Effector memory CD4-positive, alpha-beta T cell (primary cell): Measurements from ENCODE around the gene PLCL2.

Experiments used
- DNase-seq, 3 donors: peaks; one replicate each; pipeline ENCODE4 v3.0.0-alpha.2; 2020
- H3K27ac ChIP-seq: 2 replicates; pipeline ENCODE4 v1.7.0; 2013; ENCODE audit warnings: mild to moderate bottlenecking, low read length, moderate library complexity; ENCODE audit not compliant: insufficient read depth, poor library complexity, severe bottlenecking
- H3K27me3 ChIP-seq: replicated peaks from 2 replicates; pipeline ENCODE4 v1.7.0; 2013; ENCODE audit warnings: mild to moderate bottlenecking, low read length; ENCODE audit not compliant: insufficient read depth, control insufficient read depth, poor library complexity, severe bottlenecking
- H3K36me3 ChIP-seq: 2 replicates; pipeline ENCODE4 v1.7.0; 2013; ENCODE audit warnings: mild to moderate bottlenecking, low read length, moderate library complexity; ENCODE audit not compliant: control insufficient read depth, insufficient read depth
- H3K4me1 ChIP-seq: 2 replicates; pipeline ENCODE4 v1.7.0; 2013; ENCODE audit warnings: low read length, mild to moderate bottlenecking; ENCODE audit not compliant: control insufficient read depth, insufficient read depth, poor library complexity, severe bottlenecking
- H3K4me3 ChIP-seq: 2 replicates; pipeline ENCODE4 v1.7.0; 2013; ENCODE audit warnings: low read length, low read depth, mild to moderate bottlenecking; ENCODE audit not compliant: insufficient read depth, poor library complexity, severe bottlenecking
- H3K9me3 ChIP-seq: 2 replicates; pipeline ENCODE4 v1.7.0; 2013; ENCODE audit warnings: mild to moderate bottlenecking, low read length, moderate library complexity; ENCODE audit not compliant: control insufficient read depth

Gene PLCL2

DNA sequence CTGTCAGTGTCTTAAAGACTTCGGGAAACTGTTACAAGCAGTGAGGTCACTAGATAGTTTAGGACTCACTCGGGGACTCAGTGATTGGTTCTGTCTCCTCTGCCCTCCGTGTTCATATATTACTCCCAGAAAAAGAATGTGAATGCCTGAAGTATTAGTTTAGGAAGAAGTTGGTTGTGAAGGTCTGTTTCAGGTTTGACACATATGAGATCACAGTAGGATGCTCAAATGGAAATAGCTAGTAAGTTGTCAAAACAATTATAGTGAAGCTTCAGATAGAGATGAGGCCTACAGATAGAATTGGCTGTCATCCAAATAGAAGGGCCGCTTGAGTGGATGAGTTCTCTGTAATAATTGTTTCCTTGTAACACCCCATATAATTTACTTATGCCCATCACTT is 172.6 kb downstream of the PLCL2 start:
- H3K27ac ChIP-seq, result no peak overlapping the region
- H3K36me3 ChIP-seq, result peaks cover 17% of the 10 kb centered on the region
- DNase-seq, result no peak
- no peaks in the 10 kb centered on the region for H3K9me3 ChIP-seq
- no peaks in the 10 kb centered on the region for H3K27me3 ChIP-seq
- no peak overlapping the region for H3K4me3 ChIP-seq
- H3K4me1 ChIP-seq, result peaks cover 4% of the 10 kb centered on the region

DNA sequence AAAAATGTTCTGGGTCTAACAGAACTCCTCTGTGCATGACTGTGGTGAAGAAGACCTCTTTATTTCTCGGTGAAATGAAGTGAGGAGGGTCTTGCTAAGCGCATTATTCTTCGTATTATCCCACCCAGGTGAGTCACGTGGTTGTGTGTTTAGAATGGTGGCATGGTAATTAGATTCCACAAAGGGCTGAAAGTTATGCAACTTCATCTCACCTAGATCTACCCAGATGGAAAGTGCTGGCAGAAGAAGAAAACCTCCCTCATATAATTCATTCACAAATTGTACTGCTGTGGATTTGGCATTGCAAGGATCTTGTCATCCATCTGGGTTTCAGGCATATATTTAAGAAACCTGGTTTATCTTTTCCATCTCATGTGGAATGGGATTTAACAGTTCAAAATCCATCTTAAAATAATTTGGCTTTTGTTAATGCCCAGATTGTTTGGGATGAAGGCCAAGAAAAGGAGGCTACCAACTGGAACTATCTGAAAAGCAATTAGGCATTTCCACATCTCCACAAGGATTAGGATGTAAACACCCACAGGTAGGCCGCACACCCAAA is 175.3 kb downstream of the PLCL2 start:
- H3K4me1 ChIP-seq, result peaks cover 3% of the 10 kb centered on the region
- no peak overlapping the region for H3K4me3 ChIP-seq
- no peaks in the 10 kb centered on the region for H3K27me3 ChIP-seq
- no peaks in the 10 kb centered on the region for H3K9me3 ChIP-seq
- H3K27ac ChIP-seq, result no peak overlapping the region
- peaks cover 15% of the 10 kb centered on the region for H3K36me3 ChIP-seq
- DNase-seq, result no peak

DNA sequence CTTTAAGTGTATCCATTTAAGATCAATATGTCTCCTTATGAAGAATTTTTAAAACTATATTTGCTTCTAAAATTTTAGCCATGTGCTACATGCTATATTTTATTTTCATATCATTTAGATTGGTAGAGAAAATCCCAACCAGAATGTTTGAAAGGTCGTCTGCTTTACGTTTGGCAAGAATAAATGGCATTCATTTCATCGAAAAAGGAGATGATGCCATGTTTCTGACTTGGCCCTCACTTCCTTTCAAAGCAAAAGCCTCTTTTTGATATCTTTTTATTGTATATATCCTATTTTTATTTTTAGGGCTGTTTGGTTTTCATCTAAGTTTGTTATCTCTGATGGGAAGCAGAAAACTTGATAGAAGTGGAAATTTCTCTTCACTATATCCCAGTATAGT is 176.2 kb downstream of the PLCL2 start:
- Histone ChIP-seq H3K9me3 (no peaks in the 10 kb centered on the region), H3K27ac (no peak overlapping the region), H3K4me1 (no peaks in the 10 kb centered on the region), H3K4me3 (no peak overlapping the region), H3K27me3 (no peaks in the 10 kb centered on the region), H3K36me3 (peaks cover 15% of the 10 kb centered on the region)
- DNase-seq, result no peak

- H3K36me3 ChIP-seq, result peaks cover 19% of the 10 kb centered on the region
- no peak overlapping the region for H3K4me3 ChIP-seq
- H3K27me3 ChIP-seq, result no peaks in the 10 kb centered on the region
- H3K27ac ChIP-seq, result no peak overlapping the region
- H3K4me1 ChIP-seq, result no peaks in the 10 kb centered on the region
- no peaks in the 10 kb centered on the region for H3K9me3 ChIP-seq
- DNase-seq, result no peak
These were observed 178.0 kb downstream of the PLCL2 start for GRCh38 chr3:17062736-17063135.

DNA sequence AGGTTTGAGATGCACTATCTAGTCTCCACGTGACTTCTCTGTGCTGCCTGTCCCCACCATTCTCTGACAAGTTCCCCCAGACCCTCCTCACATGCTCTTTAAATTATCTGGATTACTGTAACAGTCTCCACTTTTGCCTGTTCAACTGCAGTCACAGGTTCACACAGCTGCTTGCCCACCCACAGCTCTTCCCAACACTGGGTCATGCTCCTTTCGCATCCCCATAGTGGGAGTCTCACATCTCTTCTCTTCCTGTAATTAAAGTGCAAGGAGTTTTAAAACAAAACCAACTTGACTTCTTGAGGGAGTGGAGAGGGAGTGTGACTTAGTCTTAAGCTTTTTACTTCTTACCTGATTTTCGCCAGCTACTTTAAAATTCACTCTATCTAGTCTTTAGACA is 178.8 kb downstream of the PLCL2 start:
- Histone ChIP-seq H3K27me3 (no peaks in the 10 kb centered on the region), H3K4me3 (no peak overlapping the region), H3K9me3 (no peaks in the 10 kb centered on the region), H3K4me1 (no peaks in the 10 kb centered on the region), H3K36me3 (peaks cover 25% of the 10 kb centered on the region), H3K27ac (no peak overlapping the region)
- DNase-seq, result no peak

DNA sequence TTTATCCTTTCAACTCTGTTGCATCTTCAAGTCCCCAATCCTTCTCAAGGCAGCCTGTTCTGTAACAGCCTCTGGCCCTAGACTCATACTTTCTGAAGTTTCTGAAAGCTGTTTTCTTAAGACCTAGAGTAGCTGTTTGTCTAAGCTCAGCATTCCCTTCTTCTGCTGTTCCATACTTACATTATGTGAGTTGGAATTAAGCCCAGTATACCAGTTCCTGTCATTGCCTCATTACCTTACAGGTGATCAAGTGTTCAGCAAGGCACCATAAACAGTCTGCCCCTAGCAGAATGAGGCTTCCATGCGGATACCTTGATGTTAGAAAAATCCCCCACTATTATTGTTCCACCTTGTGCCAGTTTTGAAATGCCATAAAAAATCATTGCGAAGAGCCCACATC is 180.6 kb downstream of the PLCL2 start:
- Histone ChIP-seq H3K27me3 (no peaks in the 10 kb centered on the region), H3K4me1 (no peaks in the 10 kb centered on the region), H3K4me3 (no peak overlapping the region), H3K9me3 (no peaks in the 10 kb centered on the region), H3K36me3 (peaks cover 30% of the 10 kb centered on the region), H3K27ac (no peak overlapping the region)
- DNase-seq, result no peak

GRCh38 chr3:17065881-17066280 is 181.1 kb downstream of the PLCL2 start:
- Histone ChIP-seq H3K27ac (no peak overlapping the region), H3K9me3 (no peaks in the 10 kb centered on the region), H3K4me3 (no peak overlapping the region), H3K27me3 (no peaks in the 10 kb centered on the region), H3K36me3 (peaks cover 30% of the 10 kb centered on the region), H3K4me1 (no peaks in the 10 kb centered on the region)
- DNase-seq, result no peak

DNA sequence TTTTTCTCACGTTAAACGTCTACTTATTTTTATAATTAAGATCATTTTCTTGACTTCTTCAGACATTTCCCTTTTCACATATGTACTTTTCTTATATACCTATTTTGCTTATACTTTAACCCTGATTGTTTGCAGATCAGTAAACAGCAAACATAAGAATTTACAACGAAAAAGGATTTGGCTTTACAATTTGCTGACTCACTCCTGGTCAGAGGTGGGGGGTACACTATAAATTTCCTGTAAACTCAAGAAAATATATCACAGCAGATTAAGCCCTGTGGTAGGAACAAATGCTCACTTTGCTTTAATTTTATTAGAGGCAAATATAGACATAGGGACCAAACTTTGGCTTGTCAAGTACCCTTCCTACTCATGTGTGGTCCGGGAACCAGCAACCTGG is 185.0 kb downstream of the PLCL2 start:
- no peak for DNase-seq
- H3K9me3 ChIP-seq, result no peaks in the 10 kb centered on the region
- H3K27ac ChIP-seq, result no peak overlapping the region
- H3K36me3 ChIP-seq, result peaks cover 26% of the 10 kb centered on the region
- H3K27me3 ChIP-seq, result no peaks in the 10 kb centered on the region
- peaks cover 11% of the 10 kb centered on the region for H3K4me1 ChIP-seq
- H3K4me3 ChIP-seq, result no peak overlapping the region

DNA sequence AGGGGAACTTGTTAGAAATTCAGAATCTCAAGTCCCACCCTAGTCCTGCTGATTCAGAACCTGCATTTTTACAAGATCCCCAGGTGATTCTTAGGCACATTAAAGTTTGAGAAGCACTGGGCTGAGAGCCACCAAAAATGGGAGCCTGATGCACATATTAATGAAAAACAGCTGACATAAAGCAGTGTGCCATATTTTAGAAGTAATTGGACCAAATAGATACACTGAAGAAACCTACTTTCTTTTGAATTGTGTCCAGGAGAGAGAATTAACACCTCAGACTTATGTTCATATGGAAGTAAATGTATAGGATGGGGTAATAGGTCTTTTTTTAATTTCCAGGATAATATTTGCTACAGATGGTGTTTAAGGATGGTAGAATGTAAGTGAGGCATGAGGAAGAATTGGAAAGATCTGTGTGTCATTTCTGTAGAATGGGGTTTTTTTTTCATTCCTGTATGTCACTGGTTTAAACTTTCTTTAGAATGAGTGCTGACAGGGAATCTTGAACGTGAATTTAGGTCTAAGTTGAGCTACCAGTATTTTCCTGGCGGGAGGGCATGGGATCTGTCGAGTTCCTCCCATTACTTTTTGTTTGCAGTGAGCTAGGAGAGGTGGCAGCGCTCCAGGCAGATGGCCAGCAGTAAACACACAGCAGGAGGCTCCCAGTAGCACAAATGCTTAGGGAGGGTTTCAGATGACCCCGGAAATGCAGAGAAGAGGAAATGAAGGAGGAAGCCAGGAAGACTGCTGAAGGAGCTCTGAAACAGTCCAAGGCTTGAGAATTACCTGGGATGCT is 185.6 kb downstream of the PLCL2 start:
- Histone ChIP-seq H3K4me1 (peaks cover 12% of the 10 kb centered on the region), H3K4me3 (no peak overlapping the region), H3K36me3 (peaks cover 26% of the 10 kb centered on the region), H3K27ac (no peak overlapping the region), H3K9me3 (no peaks in the 10 kb centered on the region), H3K27me3 (no peaks in the 10 kb centered on the region)
- no peak for DNase-seq

GRCh38 chr3:17074559-17074958 is 189.8 kb downstream of the PLCL2 start:
- H3K36me3 ChIP-seq, result peaks cover 11% of the 10 kb centered on the region
- H3K27me3 ChIP-seq, result no peaks in the 10 kb centered on the region
- H3K4me1 ChIP-seq, result peaks cover 12% of the 10 kb centered on the region
- H3K4me3 ChIP-seq, result no peak overlapping the region
- no peak overlapping the region for H3K27ac ChIP-seq
- no peak for DNase-seq
- no peaks in the 10 kb centered on the region for H3K9me3 ChIP-seq
